Stimulated activated naive CD4-positive, alpha-beta T cell treated with Interleukin-2 at 50 U/mL for 16 hours (primary cell): ENCODE measurements around the gene FAM53B.

Experiments used
- DNase-seq: peaks from one replicate; lab custom pipeline; 2025; lab: John Stamatoyannopoulos, UW

The FAM53B gene

GRCh38 chr10:124574456-124575070, 169.6 kb downstream of the FAM53B start:
- DNase-seq, result no peak

GRCh38 chr10:124573726-124574455, 170.3 kb downstream of the FAM53B start:
- DNase-seq, result no peak

GRCh38 chr10:124572751-124573150, 171.4 kb downstream of the FAM53B start:
- no peak for DNase-seq

GRCh38 chr10:124570646-124571045, 173.5 kb downstream of the FAM53B start:
- no peak for DNase-seq

GRCh38 chr10:124569623-124570470, 174.3 kb downstream of the FAM53B start:
- DNase-seq, result no peak
